ENCODE measurements around the gene BZW1.

GRCh38 chr2:200779214-200779613, 32.5 kb upstream of the BZW1 start:
- TF ChIP-seq CTCF (IDR thresholded peaks at IDR 0.05) (no peak), POLR2A (IDR thresholded peaks at IDR 0.05) (no peak)
